OCI-LY1 (cell line): ENCODE measurements around the gene CDC42EP2.

Source experiments
- H2AFZ ChIP-seq: fragments of 200-600 bp; sonication (generic), shearing (Covaris generic); 2 replicates; pipeline ENCODE4 v1.6.0; 2014; ENCODE audit warnings: antibody characterized with exemption, mild to moderate bottlenecking, low read length
- H3F3A ChIP-seq: fragments of 200-600 bp; sonication (generic), shearing (Covaris generic); 2 replicates; pipeline ENCODE4 v1.6.0; 2014; ENCODE audit warnings: mild to moderate bottlenecking, antibody characterized with exemption, low read length, moderate library complexity; ENCODE audit not compliant: insufficient read depth
- H3K27ac ChIP-seq: fragments of 200-600 bp; sonication (generic); 2 replicates; pipeline ENCODE4 v1.5.1; 2014; ENCODE audit warnings: low read length, mixed run types, mild to moderate bottlenecking, low read depth; ENCODE audit not compliant: poor library complexity, severe bottlenecking
- H3K27me3 ChIP-seq: fragments of 200-600 bp; sonication (generic); 2 replicates; pipeline ENCODE4 v1.6.0; 2014; ENCODE audit warnings: antibody characterized with exemption, mild to moderate bottlenecking, low read length, moderate library complexity; ENCODE audit not compliant: insufficient read depth
- H3K36me3 ChIP-seq: fragments of 200-600 bp; sonication (generic); 2 replicates; pipeline ENCODE4 v1.6.1; 2014; ENCODE audit warnings: mild to moderate bottlenecking, antibody characterized with exemption, low read length, moderate library complexity, mixed read lengths; ENCODE audit not compliant: insufficient read depth
- H3K4me1 ChIP-seq: fragments of 200-600 bp; sonication (generic); 2 replicates; pipeline ENCODE4 v1.5.1; 2014; ENCODE audit warnings: mild to moderate bottlenecking, low read length, moderate library complexity; ENCODE audit not compliant: insufficient read depth, severe bottlenecking
- H3K4me2 ChIP-seq: fragments of 200-600 bp; sonication (generic), shearing (Covaris generic); 2 replicates; pipeline ENCODE4 v1.6.1; 2014; ENCODE audit warnings: low read length
- H3K4me3 ChIP-seq: fragments of 200-600 bp; sonication (generic); 2 replicates; pipeline ENCODE4 v1.5.1; 2014; ENCODE audit warnings: low read length, low read depth, mild to moderate bottlenecking, mixed read lengths; ENCODE audit not compliant: poor library complexity, severe bottlenecking
- H3K79me2 ChIP-seq: fragments of 200-600 bp; shearing (Covaris generic); 2 replicates; pipeline ENCODE4 v1.6.1; 2016; ENCODE audit warnings: mixed run types, low read length, mixed read lengths; ENCODE audit not compliant: insufficient read depth
- H3K9ac ChIP-seq: fragments of 200-600 bp; sonication (generic), shearing (Covaris generic); 2 replicates; pipeline ENCODE4 v1.6.1; 2014; ENCODE audit warnings: mild to moderate bottlenecking, low read length, mixed read lengths
- H3K9me2 ChIP-seq: fragments of 200-600 bp; sonication (generic), shearing (Covaris generic); 2 replicates; pipeline ENCODE4 v1.6.1; 2014; ENCODE audit warnings: low read depth, mild to moderate bottlenecking, low read length, mixed read lengths
- H3K9me3 ChIP-seq: fragments of 200-600 bp; shearing (Covaris generic); 2 replicates; pipeline ENCODE4 v1.6.1; 2014; ENCODE audit warnings: low read length, mixed read lengths
- H4K20me1 ChIP-seq: fragments of 200-600 bp; sonication (generic), shearing (Covaris generic); 2 replicates; pipeline ENCODE4 v1.6.0; 2016; ENCODE audit warnings: mild to moderate bottlenecking, low read length; ENCODE audit not compliant: insufficient read depth
- EZH2 ChIP-seq: fragments of 200-600 bp; sonication (generic), shearing (Covaris generic); IDR thresholded peaks from 2 replicates; pipeline ENCODE4 v1.8.0; 2017; ENCODE audit warnings: borderline replicate concordance, mixed run types, mild to moderate bottlenecking, antibody characterized with exemption, low read length, moderate library complexity, mixed read lengths
- TF ChIP-seq, protein P1 (sequence below): fragments of 200-600 bp; sonication (generic), shearing (Covaris generic); IDR thresholded peaks from 2 replicates; pipeline ENCODE4 v1.5.1; 2017; ENCODE audit warnings: mild to moderate bottlenecking, antibody characterized with exemption, low read length, moderate library complexity, mixed read lengths

CDC42EP2 gene

DNA sequence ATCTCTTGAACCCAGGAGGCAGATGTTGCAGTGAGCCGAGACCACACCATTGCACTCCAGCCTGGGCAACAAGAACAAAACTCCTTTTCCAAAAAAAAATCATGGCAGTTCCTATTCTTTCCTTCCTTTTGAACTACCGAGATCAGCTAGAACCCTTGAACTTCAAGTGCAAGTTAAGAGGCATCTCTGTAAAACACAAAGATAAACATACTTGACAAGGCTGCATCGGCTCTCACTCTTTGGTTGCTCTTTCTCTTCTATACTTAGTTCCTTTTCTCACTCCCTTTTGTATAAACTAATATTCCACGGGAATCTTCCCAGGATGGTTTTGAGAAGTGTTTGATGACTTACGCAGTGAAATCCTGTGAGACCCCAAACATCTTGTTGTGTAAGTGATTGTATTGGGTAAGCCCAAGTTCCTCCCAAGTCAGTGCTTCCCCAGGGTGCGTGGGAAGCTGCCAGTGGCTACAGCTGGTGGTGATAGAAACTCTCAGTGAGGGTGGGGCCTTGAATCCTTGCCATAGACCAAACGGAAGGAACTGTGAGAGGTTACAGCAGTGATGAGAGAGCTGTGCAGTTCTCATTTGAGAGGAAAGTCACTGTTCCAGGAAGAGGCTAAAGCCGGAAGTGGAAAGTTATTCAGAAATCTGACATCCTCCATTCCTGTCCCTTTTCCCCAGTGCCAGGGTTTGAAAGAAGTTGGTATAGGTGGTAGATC, 24.1 kb upstream of the CDC42EP2 start:
- H3K79me2 ChIP-seq: no peaks in the 10 kb centered on the region
- no peak overlapping the region for H3K27ac ChIP-seq
- no peaks in the 10 kb centered on the region for H3K27me3 ChIP-seq
- no peaks in the 10 kb centered on the region for H3F3A ChIP-seq
- no peak for TF ChIP-seq EZH2
- TF ChIP-seq, protein P1, sequence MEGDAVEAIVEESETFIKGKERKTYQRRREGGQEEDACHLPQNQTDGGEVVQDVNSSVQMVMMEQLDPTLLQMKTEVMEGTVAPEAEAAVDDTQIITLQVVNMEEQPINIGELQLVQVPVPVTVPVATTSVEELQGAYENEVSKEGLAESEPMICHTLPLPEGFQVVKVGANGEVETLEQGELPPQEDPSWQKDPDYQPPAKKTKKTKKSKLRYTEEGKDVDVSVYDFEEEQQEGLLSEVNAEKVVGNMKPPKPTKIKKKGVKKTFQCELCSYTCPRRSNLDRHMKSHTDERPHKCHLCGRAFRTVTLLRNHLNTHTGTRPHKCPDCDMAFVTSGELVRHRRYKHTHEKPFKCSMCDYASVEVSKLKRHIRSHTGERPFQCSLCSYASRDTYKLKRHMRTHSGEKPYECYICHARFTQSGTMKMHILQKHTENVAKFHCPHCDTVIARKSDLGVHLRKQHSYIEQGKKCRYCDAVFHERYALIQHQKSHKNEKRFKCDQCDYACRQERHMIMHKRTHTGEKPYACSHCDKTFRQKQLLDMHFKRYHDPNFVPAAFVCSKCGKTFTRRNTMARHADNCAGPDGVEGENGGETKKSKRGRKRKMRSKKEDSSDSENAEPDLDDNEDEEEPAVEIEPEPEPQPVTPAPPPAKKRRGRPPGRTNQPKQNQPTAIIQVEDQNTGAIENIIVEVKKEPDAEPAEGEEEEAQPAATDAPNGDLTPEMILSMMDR: no peak
- no peaks in the 10 kb centered on the region for H3K9me2 ChIP-seq
- H4K20me1 ChIP-seq: no peaks in the 10 kb centered on the region
- H3K36me3 ChIP-seq: peaks cover 100% of the 10 kb centered on the region
- no peaks in the 10 kb centered on the region for H3K9me3 ChIP-seq
- no peak overlapping the region for H3K4me3 ChIP-seq
- H3K4me2 ChIP-seq: no peak overlapping the region
- no peak overlapping the region for H3K9ac ChIP-seq
- no peaks in the 10 kb centered on the region for H3K4me1 ChIP-seq
- no peak overlapping the region for H2AFZ ChIP-seq

DNA sequence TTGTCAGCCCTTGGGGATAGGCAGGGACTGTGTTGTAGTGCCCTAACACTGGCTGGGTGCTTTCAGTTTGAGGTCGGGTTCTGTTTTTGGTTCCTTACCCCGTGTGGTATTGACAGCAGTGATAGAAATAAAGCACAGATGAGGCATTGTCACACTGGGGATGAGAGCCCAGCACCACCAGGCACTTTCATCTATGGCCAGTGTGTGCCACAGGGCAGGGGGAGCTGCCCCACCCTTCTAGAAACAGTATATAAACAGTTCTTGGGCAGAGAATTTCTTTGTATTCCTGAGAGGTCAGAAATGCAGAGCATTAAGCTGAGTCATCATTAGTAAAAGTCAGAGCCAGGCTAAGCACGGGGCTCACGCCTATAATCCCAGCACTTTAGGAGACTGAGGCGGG, 23.1 kb upstream of the CDC42EP2 start:
- H3K27me3 ChIP-seq: no peaks in the 10 kb centered on the region
- no peak overlapping the region for H3K27ac ChIP-seq
- H3K9ac ChIP-seq: no peak overlapping the region
- H3K9me3 ChIP-seq: no peaks in the 10 kb centered on the region
- no peaks in the 10 kb centered on the region for H3K79me2 ChIP-seq
- H4K20me1 ChIP-seq: no peaks in the 10 kb centered on the region
- no peaks in the 10 kb centered on the region for H3K9me2 ChIP-seq
- H3F3A ChIP-seq: no peaks in the 10 kb centered on the region
- H3K36me3 ChIP-seq: peaks cover 100% of the 10 kb centered on the region
- H2AFZ ChIP-seq: no peak overlapping the region
- H3K4me1 ChIP-seq: no peaks in the 10 kb centered on the region
- H3K4me2 ChIP-seq: no peak overlapping the region
- no peak for TF ChIP-seq EZH2
- TF ChIP-seq, protein P1: no peak
- no peak overlapping the region for H3K4me3 ChIP-seq

DNA sequence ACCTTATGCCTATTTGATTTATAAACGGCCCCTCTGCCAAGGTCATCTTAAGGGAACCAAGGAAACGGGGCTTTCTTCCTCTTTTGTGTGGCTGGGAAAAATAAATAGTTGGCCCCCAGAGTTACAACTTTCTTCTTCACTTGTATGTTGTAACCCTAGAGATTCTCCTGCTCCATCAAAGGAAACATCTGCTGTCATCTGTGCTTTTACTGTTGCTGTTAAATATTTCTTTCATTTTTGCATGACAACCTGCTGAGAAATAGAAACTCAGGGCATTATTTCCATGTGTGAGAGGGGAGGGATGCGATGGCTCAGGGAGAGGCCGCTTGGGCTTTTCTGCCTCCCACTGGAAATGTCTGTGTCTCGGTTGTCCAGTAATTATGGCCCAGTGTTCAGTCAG, 21.8 kb upstream of the CDC42EP2 start:
- Histone ChIP-seq H3K27ac (no peak overlapping the region), H2AFZ (no peak overlapping the region), H3K9ac (no peak overlapping the region), H3F3A (no peaks in the 10 kb centered on the region), H3K27me3 (no peaks in the 10 kb centered on the region), H3K9me2 (no peaks in the 10 kb centered on the region), H3K36me3 (peaks cover 97% of the 10 kb centered on the region), H4K20me1 (no peaks in the 10 kb centered on the region), H3K79me2 (no peaks in the 10 kb centered on the region), H3K4me3 (no peak overlapping the region), H3K9me3 (no peaks in the 10 kb centered on the region), H3K4me2 (no peak overlapping the region), H3K4me1 (no peaks in the 10 kb centered on the region)
- TF ChIP-seq, protein P1: no peak
- TF ChIP-seq EZH2: no peak
